Mesenchymal stem cell (in vitro differentiated cells and primary cell): Measurements from ENCODE around the gene SPINT2.
A peak's percentile ranks its signal among the peaks of the same experiment; 100 is the strongest.

ENCODE experiments used
- DNase-seq: peaks from one replicate; pipeline ENCODE4 v3.0.0-alpha.2; 2013
- H2AFZ ChIP-seq: one replicate; pipeline ENCODE4 v1.6.1; 2013; ENCODE audit warnings: low read depth, mild to moderate bottlenecking, control low read depth, inconsistent platforms, low read length, moderate library complexity
- H2AK5ac ChIP-seq: 2 replicates; pipeline ENCODE4 v1.6.1; 2013; ENCODE audit warnings: low read length, moderate library complexity, mild to moderate bottlenecking, inconsistent platforms; ENCODE audit not compliant: severe bottlenecking
- H2BK120ac ChIP-seq: one replicate; pipeline ENCODE4 v1.6.1; 2013; ENCODE audit warnings: low read depth, mild to moderate bottlenecking, inconsistent platforms, low read length, moderate library complexity
- H2BK12ac ChIP-seq, 2 experiments: one replicate each; pipeline ENCODE4 v1.6.1; 2013; ENCODE audit warnings: inconsistent platforms in 2 of 2, low read length in 2 of 2, mild to moderate bottlenecking in 2 of 2, moderate library complexity in 2 of 2, control low read depth in 1 of 2
- H2BK15ac ChIP-seq: one replicate; pipeline ENCODE4 v1.6.1; 2013; ENCODE audit warnings: mild to moderate bottlenecking, low read depth, inconsistent platforms; ENCODE audit not compliant: poor library complexity, severe bottlenecking
- H2BK5ac ChIP-seq: 2 replicates; pipeline ENCODE4 v1.6.1; 2013; ENCODE audit warnings: low read depth, mild to moderate bottlenecking, low read length, control low read depth, inconsistent platforms; ENCODE audit not compliant: poor library complexity, severe bottlenecking
- H3K14ac ChIP-seq, 2 experiments: one replicate each; pipeline ENCODE4 v1.6.1; 2013; ENCODE audit warnings: inconsistent platforms in 2 of 2, low read length in 2 of 2, control low read depth in 1 of 2, mild to moderate bottlenecking in 1 of 2, moderate library complexity in 1 of 2
- H3K18ac ChIP-seq, 2 experiments: one replicate each; pipeline ENCODE4 v1.6.1; 2013; ENCODE audit warnings: inconsistent platforms in 2 of 2, low read length in 2 of 2, control low read depth in 1 of 2, low read depth in 1 of 2, mild to moderate bottlenecking in 1 of 2
- H3K23ac ChIP-seq, 2 experiments: one replicate each; pipeline ENCODE4 v1.6.1; 2013; ENCODE audit warnings: inconsistent platforms in 2 of 2, low read length in 2 of 2, mild to moderate bottlenecking in 2 of 2, moderate library complexity in 2 of 2, control low read depth in 1 of 2
- H3K27ac ChIP-seq: 2 replicates; pipeline ENCODE4 v1.5.1; 2013; ENCODE audit warnings: mild to moderate bottlenecking, moderate library complexity, low read length, control low read depth, inconsistent platforms; ENCODE audit not compliant: poor library complexity, severe bottlenecking
- H3K27me3 ChIP-seq, 2 experiments: 2 replicates each; pipeline versions ENCODE4 v1.6.1 to v1.7.0; 2013; ENCODE audit warnings: low read length in 2 of 2, mild to moderate bottlenecking in 2 of 2, moderate library complexity in 2 of 2, control low read depth in 1 of 2, inconsistent platforms in 1 of 2; ENCODE audit not compliant: control insufficient read depth in 1 of 2, insufficient read depth in 1 of 2
- H3K36me3 ChIP-seq, 2 experiments: 2 replicates each; pipeline versions ENCODE4 v1.6.1 to v1.7.0; 2013; ENCODE audit warnings: low read length in 2 of 2, control low read depth in 1 of 2, inconsistent platforms in 1 of 2, low read depth in 1 of 2, mild to moderate bottlenecking in 1 of 2; ENCODE audit not compliant: insufficient read depth in 2 of 2, control insufficient read depth in 1 of 2
- H3K4ac ChIP-seq, 2 experiments: one replicate each; pipeline ENCODE4 v1.6.1; 2013; ENCODE audit warnings: inconsistent platforms in 2 of 2, low read length in 2 of 2, mild to moderate bottlenecking in 2 of 2, moderate library complexity in 2 of 2, control low read depth in 1 of 2, low read depth in 1 of 2
- H3K4me1 ChIP-seq: 2 replicates; pipeline ENCODE4 v1.6.1; 2013; ENCODE audit warnings: low read depth, low read length, control low read depth; ENCODE audit not compliant: control insufficient read depth, insufficient read depth
- H3K4me2 ChIP-seq: 2 replicates; pipeline ENCODE4 v1.6.1; 2013; ENCODE audit warnings: low read length, mild to moderate bottlenecking, inconsistent platforms; ENCODE audit not compliant: poor library complexity, severe bottlenecking
- H3K4me3 ChIP-seq, 2 experiments: 2 replicates each; pipeline versions ENCODE4 v1.5.1 to v1.7.0; 2013; ENCODE audit warnings: low read length in 2 of 2, mild to moderate bottlenecking in 2 of 2, control low read depth in 1 of 2, low read depth in 1 of 2; ENCODE audit not compliant: insufficient read depth in 1 of 2
- H3K79me1 ChIP-seq: replicated peaks from 2 replicates; pipeline ENCODE4 v1.6.1; 2013; ENCODE audit warnings: mild to moderate bottlenecking, control low read depth, low read length, inconsistent platforms; ENCODE audit not compliant: poor library complexity, severe bottlenecking
- H3K9ac ChIP-seq: 2 replicates; pipeline ENCODE4 v1.7.0; 2013; ENCODE audit warnings: mild to moderate bottlenecking, low read length, moderate library complexity
- H3K9me3 ChIP-seq: 2 replicates; pipeline ENCODE4 v1.7.0; 2013; ENCODE audit warnings: mild to moderate bottlenecking, low read length; ENCODE audit not compliant: control insufficient read depth
- H4K8ac ChIP-seq: one replicate; pipeline ENCODE4 v1.6.1; 2013; ENCODE audit warnings: inconsistent platforms, mild to moderate bottlenecking, low read length, moderate library complexity
- H4K91ac ChIP-seq: one replicate; pipeline ENCODE4 v1.6.1; 2013; ENCODE audit warnings: mild to moderate bottlenecking, low read length, inconsistent platforms
- WGBS: methylation state at CpG from one replicate; pipeline ENCODE4 v1.1.7; 2013; ENCODE audit warnings: mixed read lengths; 5-methylcytosine and 5-hydroxymethylcytosine counted together

The SPINT2 gene

DNA sequence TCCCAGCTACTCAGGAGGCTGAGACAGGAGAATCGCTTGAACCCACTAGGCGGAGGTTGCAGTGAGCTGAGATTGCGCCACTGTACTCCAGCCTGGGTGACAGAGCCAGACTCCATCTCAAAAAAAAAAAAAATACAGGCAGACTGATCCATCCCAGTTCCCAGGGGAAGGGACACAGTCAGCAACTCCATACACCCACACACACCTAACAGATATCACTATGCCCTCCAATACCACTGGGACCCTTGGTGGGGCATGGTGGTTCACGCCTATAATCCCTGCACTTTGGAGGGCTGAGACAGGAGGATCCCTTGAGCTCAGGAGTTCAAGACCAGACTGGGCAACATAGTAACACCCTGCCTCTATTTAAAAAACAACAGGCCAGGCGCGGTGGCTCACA lies 43.0 kb upstream of the SPINT2 start:
- WGBS, result 98% methylated on average over 6 of the region's 6 CpGs
- Histone ChIP-seq H3K18ac (no peak overlapping the region), H3K27me3 (peaks cover 0 to 15% of the 10 kb centered on the region in 2 experiments), H3K79me1 (no peaks in the 10 kb centered on the region), H2BK5ac (no peak overlapping the region), H3K4ac (no peak overlapping the region), H3K23ac (no peak overlapping the region), H3K27ac (no peak overlapping the region), H4K91ac (no peak overlapping the region), H2AFZ (no peak overlapping the region), H3K14ac (no peak overlapping the region), H3K4me1 (peaks cover 11% of the 10 kb centered on the region), H3K9ac (no peak overlapping the region), H2BK120ac (no peak overlapping the region), H2AK5ac (no peak overlapping the region), H2BK15ac (no peak overlapping the region), H3K4me2 (no peak overlapping the region), H3K9me3 (no peaks in the 10 kb centered on the region), H3K36me3 (peaks cover 0 to 4% of the 10 kb centered on the region in 2 experiments), H4K8ac (no peak overlapping the region), H2BK12ac (no peak overlapping the region), H3K4me3 (no peak overlapping the region)
- DNase-seq, result no peak

DNA sequence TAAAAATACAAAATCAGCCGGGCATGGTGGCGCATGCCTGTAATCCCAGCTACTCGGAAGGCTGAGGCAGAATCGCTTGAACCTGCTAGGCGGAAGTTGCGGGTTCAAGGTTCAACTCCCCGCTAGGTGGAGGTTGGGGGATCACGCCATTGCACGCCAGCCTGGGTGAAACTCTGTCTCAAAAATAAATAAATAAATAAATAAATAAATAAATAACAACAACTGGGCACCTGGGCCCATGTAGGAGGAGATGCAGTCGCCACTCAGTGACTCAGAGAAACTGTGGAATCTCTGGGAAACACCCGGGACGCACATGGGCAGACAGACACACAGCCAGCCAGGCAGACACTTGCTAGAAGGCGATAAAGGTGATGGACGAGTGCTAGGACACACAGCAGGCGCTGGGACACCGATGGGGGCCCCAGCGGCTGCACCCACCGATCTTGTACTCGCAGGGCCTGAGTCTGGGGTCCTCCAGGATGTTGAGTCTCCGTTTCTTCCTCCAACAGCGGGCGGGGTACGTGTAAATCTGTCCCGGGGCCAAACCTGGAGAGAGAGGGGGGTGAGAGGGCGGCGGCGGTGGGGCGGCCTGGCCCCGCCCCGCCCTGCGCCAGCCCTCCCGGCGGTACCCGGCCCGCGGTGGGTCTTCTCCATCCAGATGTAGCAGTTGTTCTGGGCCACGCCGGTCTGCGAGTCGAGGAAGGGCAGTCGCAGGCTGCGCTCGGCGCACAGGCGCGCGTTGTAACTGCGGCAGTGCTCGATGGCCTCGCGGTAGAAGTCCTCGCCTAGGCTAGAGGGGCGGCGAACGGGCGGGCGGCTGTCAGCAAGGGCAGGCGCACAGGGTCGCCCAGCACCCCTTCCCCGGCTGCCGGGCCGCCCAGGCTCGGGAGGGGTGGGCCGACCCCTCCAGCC lies 42.2 kb upstream of the SPINT2 start:
- Histone ChIP-seq H2BK120ac (no peak overlapping the region), H4K91ac (no peak overlapping the region), H3K79me1 (no peaks in the 10 kb centered on the region), H3K23ac (no peak overlapping the region), H2BK12ac (peak overlapping the region in 1 of 2 experiments; percentile 71), H2BK5ac (no peak overlapping the region), H3K4me3 (no peak overlapping the region), H2AFZ (no peak overlapping the region), H3K4me2 (no peak overlapping the region), H3K14ac (no peak overlapping the region), H3K9me3 (no peaks in the 10 kb centered on the region), H2AK5ac (no peak overlapping the region), H3K36me3 (peaks cover 0 to 4% of the 10 kb centered on the region in 2 experiments), H3K4me1 (peaks cover 11% of the 10 kb centered on the region), H3K18ac (no peak overlapping the region), H3K27me3 (peaks cover 0 to 19% of the 10 kb centered on the region in 2 experiments), H4K8ac (no peak overlapping the region), H3K4ac (peak overlapping the region in 1 of 2 experiments; percentile 21), H2BK15ac (no peak overlapping the region), H3K27ac (no peak overlapping the region), H3K9ac (no peak overlapping the region)
- WGBS, result 56% methylated on average over 59 of the region's 64 CpGs
- DNase-seq, result no peak

DNA sequence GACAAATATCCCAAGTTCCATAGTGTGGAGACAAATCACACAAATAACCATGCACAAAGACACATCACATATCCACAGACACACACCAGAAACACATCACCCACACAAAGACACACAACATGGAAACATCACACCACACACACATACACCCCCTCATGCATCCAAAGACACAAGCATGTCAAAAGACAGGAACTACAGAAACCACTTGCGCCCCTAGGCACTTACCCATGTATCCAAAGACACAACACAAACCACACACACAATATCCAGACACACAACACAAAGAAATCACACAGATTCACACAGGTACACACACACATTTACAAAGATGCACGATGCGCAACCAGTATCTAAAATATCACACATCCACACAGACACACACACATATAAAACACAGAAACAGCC lies 41.3 kb upstream of the SPINT2 start:
- peaks cover 15% of the 10 kb centered on the region for H3K4me1 ChIP-seq
- no peak overlapping the region for H4K91ac ChIP-seq
- no peak overlapping the region for H3K18ac ChIP-seq
- no peak overlapping the region for H2BK12ac ChIP-seq
- H3K4me2 ChIP-seq, result no peak overlapping the region
- H3K4me3 ChIP-seq, result no peak overlapping the region
- WGBS, result 92% methylated on average over 3 of the region's 3 CpGs
- no peak overlapping the region for H2BK15ac ChIP-seq
- no peak overlapping the region for H2AFZ ChIP-seq
- no peak overlapping the region for H3K9ac ChIP-seq
- H3K23ac ChIP-seq, result no peak overlapping the region
- no peak overlapping the region for H2BK120ac ChIP-seq
- H3K27ac ChIP-seq, result no peak overlapping the region
- H2AK5ac ChIP-seq, result no peak overlapping the region
- H4K8ac ChIP-seq, result no peak overlapping the region
- peaks cover 8 to 29% of the 10 kb centered on the region in 2 experiments for H3K27me3 ChIP-seq
- no peak overlapping the region for H3K14ac ChIP-seq
- peak; percentile 8 for DNase-seq
- peaks cover 0 to 4% of the 10 kb centered on the region in 2 experiments for H3K36me3 ChIP-seq
- H3K9me3 ChIP-seq, result no peaks in the 10 kb centered on the region
- no peaks in the 10 kb centered on the region for H3K79me1 ChIP-seq
- H2BK5ac ChIP-seq, result no peak overlapping the region
- H3K4ac ChIP-seq, result no peak overlapping the region

DNA sequence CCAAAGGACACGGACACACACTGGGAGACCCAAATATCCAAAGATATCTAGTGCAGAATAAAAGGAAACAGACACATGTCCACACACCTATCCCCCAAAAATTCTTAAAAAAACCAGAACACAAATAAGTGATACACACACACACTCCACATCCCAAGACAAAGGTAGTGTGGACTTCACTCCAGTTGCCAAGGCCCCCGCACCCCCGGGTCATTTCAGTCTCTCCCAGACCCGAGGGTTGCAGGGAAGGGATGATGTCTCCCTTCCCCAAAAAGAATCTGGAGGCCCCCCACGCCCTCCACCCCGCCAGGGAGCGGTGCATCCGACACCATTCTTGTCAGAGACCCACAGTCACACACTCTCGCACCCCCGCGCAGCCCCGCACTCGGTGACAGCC lies 40.8 kb upstream of the SPINT2 start:
- peak; percentile 4 for DNase-seq
- no peak overlapping the region for H3K4ac ChIP-seq
- H2BK5ac ChIP-seq, result no peak overlapping the region
- peaks cover 11 to 31% of the 10 kb centered on the region in 2 experiments for H3K27me3 ChIP-seq
- H3K9me3 ChIP-seq, result no peaks in the 10 kb centered on the region
- H3K23ac ChIP-seq, result no peak overlapping the region
- H2AK5ac ChIP-seq, result no peak overlapping the region
- no peaks in the 10 kb centered on the region for H3K36me3 ChIP-seq
- no peak overlapping the region for H3K14ac ChIP-seq
- H2BK15ac ChIP-seq, result no peak overlapping the region
- H4K8ac ChIP-seq, result peak overlapping the region; percentile 73
- no peak overlapping the region for H2BK120ac ChIP-seq
- H4K91ac ChIP-seq, result no peak overlapping the region
- H3K27ac ChIP-seq, result no peak overlapping the region
- H3K4me1 ChIP-seq, result peaks cover 20% of the 10 kb centered on the region
- peak overlapping the region; percentile 93 for H3K4me2 ChIP-seq
- no peaks in the 10 kb centered on the region for H3K79me1 ChIP-seq
- WGBS, result 14% methylated on average over 13 of the region's 13 CpGs
- peak overlapping the region; percentile 54 for H3K9ac ChIP-seq
- H3K4me3 ChIP-seq, result peak overlapping the region; percentile 77 to 78
- H3K18ac ChIP-seq, result peak overlapping the region in 1 of 2 experiments; percentile 72
- H2AFZ ChIP-seq, result peak overlapping the region; percentile 46
- H2BK12ac ChIP-seq, result no peak overlapping the region
